CD8-positive, alpha-beta memory T cell (primary cell): ENCODE data around the gene ACTR3C. TPM values are rescaled to one million over a fixed set of nuclear protein-coding genes. Genes with fewer than 3 reads are reported as not detected.
"Not testable (repeated sequence)": the region's sequence is repeated elsewhere in the genome, so short reads cannot be mapped to it uniquely, and the experiment has no call there.

ENCODE experiments used
- CTCF ChIA-PET: fragments of 350-600 bp; sonication (Branson Sonifier 250); formaldehyde crosslinking; loops from one replicate; lab custom pipeline; 2021; ENCODE audit warnings: antibody characterized with exemption; lab: Charles Lee
- POLR2A ChIA-PET: fragments of 350-600 bp; sonication (Branson Sonifier 250); formaldehyde crosslinking; loops from one replicate; lab custom pipeline; 2021; ENCODE audit warnings: antibody characterized with exemption; lab: Charles Lee
- DNase-seq, 5 donors: peaks; one replicate each; pipeline versions ENCODE4 v3.0.0 to v3.0.0-alpha.2; 2020 to 2022; ENCODE audit warnings: mixed read lengths in 1 of 5
- H3K27ac ChIP-seq: one replicate; pipeline ENCODE4 v1.7.0; 2013; ENCODE audit warnings: low read depth, mild to moderate bottlenecking, low read length, moderate library complexity
- H3K27me3 ChIP-seq: 2 replicates; pipeline ENCODE4 v1.7.0; 2013; ENCODE audit warnings: low read length, mild to moderate bottlenecking; ENCODE audit not compliant: insufficient read depth, poor library complexity, severe bottlenecking
- H3K36me3 ChIP-seq: 2 replicates; pipeline ENCODE4 v1.7.0; 2013; ENCODE audit warnings: mild to moderate bottlenecking, low read length, moderate library complexity; ENCODE audit not compliant: insufficient read depth
- H3K4me1 ChIP-seq: 2 replicates; pipeline ENCODE4 v1.7.0; 2013; ENCODE audit warnings: mild to moderate bottlenecking, low read length, moderate library complexity; ENCODE audit not compliant: insufficient read depth
- H3K4me3 ChIP-seq: 2 replicates; pipeline ENCODE4 v1.7.0; 2013; ENCODE audit warnings: mild to moderate bottlenecking, low read length
- H3K9me3 ChIP-seq: 2 replicates; pipeline ENCODE4 v1.7.0; 2013; ENCODE audit warnings: mild to moderate bottlenecking, low read length
- H3K27ac Mint-ChIP-seq, 8 donors: one replicate each; pipeline ENCODE4 v1.8.0; 2020 to 2021; ENCODE audit warnings: mixed read lengths in 8 of 8, mild to moderate bottlenecking in 6 of 8, inconsistent platforms in 3 of 8, moderate library complexity in 3 of 8
- H3K27me3 Mint-ChIP-seq, 2 donors: one replicate each; pipeline ENCODE4 v1.8.0; 2020 to 2021; ENCODE audit warnings: mixed read lengths in 2 of 2, mild to moderate bottlenecking in 1 of 2, moderate library complexity in 1 of 2
- H3K36me3 Mint-ChIP-seq, 3 donors: one replicate each; pipeline ENCODE4 v1.8.0; 2020 to 2021; ENCODE audit warnings: mixed read lengths in 3 of 3, inconsistent platforms in 1 of 3, mild to moderate bottlenecking in 1 of 3
- H3K4me1 Mint-ChIP-seq, 3 donors: one replicate each; pipeline ENCODE4 v1.8.0; 2020 to 2021; ENCODE audit warnings: mixed read lengths in 3 of 3, inconsistent platforms in 1 of 3, mild to moderate bottlenecking in 1 of 3
- H3K4me3 Mint-ChIP-seq, 7 donors: one replicate each; pipeline ENCODE4 v1.8.0; 2020 to 2021; ENCODE audit warnings: mixed read lengths in 7 of 7, mild to moderate bottlenecking in 6 of 7, moderate library complexity in 4 of 7, inconsistent platforms in 2 of 7
- H3K9me3 Mint-ChIP-seq, 5 donors: one replicate each; pipeline ENCODE4 v1.8.0; 2020 to 2022; ENCODE audit warnings: mixed read lengths in 5 of 5, mild to moderate bottlenecking in 3 of 5, moderate library complexity in 2 of 5, inconsistent platforms in 1 of 5
- polyA plus RNA-seq: library from polyadenylated mRNA; unstranded; fragments of 300-500 nt; fragmentation: Illumina TruSeq; gene quantifications from one replicate; pipeline ENCODE4 v1.2.3, GENCODE V29; 2021
- total RNA-seq, 2 experiments: library from RNA; stranded (reverse); gene quantifications; one replicate each; pipeline ENCODE4 v1.2.3, GENCODE V29; 2021

Gene ACTR3C
- total and polyA plus RNA-seq, 3 experiments from 2014 or later = 4.5 to 6.6 (median 4.7) TPM

DNA sequence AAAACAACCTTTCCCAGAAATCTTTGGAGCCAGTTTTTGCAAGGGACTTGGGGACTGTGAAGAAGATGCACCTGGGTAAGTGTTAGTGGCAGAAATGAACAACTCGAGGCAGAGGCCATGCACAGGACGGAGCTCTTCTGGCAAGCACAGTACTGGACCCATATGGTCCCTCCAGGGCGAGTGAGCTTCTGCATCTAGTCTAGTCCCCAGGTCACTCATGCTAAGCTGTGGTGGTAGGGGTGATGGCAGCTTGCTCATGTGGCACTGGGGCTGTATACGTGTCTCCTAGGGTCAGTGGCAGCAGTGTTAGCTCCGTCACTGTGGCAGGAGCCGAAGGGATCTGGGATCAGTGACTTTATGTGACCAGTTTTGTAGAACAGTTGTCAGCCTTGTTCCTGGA is 9.5 kb downstream of the ACTR3C start:
- Histone ChIP-seq H3K36me3 (no peaks in the 10 kb centered on the region), H3K9me3 (no peaks in the 10 kb centered on the region), H3K27me3 (no peaks in the 10 kb centered on the region), H3K27ac (peak overlapping the region; percentile 90), H3K4me3 (peak overlapping the region; percentile 30), H3K4me1 (no peaks in the 10 kb centered on the region)
- H3K4me1 Mint-ChIP-seq = peaks cover 0 to 5% (median 0%) of the 10 kb centered on the region in 3 donors
- H3K36me3 Mint-ChIP-seq = peaks cover 0 to 13% (median 8%) of the 10 kb centered on the region in 3 donors
- ChIA-PET CTCF (no interaction called here), POLR2A (no interaction called here)
- no peak overlapping the region for H3K4me3 Mint-ChIP-seq
- DNase-seq = no peak
- peaks cover 0 to 1% of the 10 kb centered on the region in 2 donors for H3K27me3 Mint-ChIP-seq
- H3K9me3 Mint-ChIP-seq = no peaks in the 10 kb centered on the region
- no peak overlapping the region for H3K27ac Mint-ChIP-seq

- Mint-ChIP-seq H3K36me3 (peaks cover 0 to 13% (median 8%) of the 10 kb centered on the region in 3 donors), H3K27ac (no peak overlapping the region), H3K9me3 (no peaks in the 10 kb centered on the region), H3K4me1 (peaks cover 0 to 5% (median 0%) of the 10 kb centered on the region in 3 donors), H3K4me3 (no peak overlapping the region), H3K27me3 (peaks cover 0 to 1% of the 10 kb centered on the region in 2 donors)
- CTCF ChIA-PET = no interaction called here
- Histone ChIP-seq H3K36me3 (no peaks in the 10 kb centered on the region), H3K4me1 (no peaks in the 10 kb centered on the region), H3K27ac (peak overlapping the region; percentile 90), H3K9me3 (no peaks in the 10 kb centered on the region), H3K4me3 (peak overlapping the region; percentile 30), H3K27me3 (no peaks in the 10 kb centered on the region)
- DNase-seq = no peak
- POLR2A ChIA-PET = no interaction called here
These were observed 10.0 kb downstream of the ACTR3C start for GRCh38 chr7:150313367-150313809.

- H3K36me3 Mint-ChIP-seq, H3K9me3 Mint-ChIP-seq, H3K9me3 ChIP-seq, H3K4me1 ChIP-seq, H3K4me3 ChIP-seq, H3K27me3 Mint-ChIP-seq, H3K4me1 Mint-ChIP-seq, H3K36me3 ChIP-seq, H3K4me3 Mint-ChIP-seq, POLR2A ChIA-PET, CTCF ChIA-PET, DNase-seq, H3K27ac Mint-ChIP-seq, H3K27me3 ChIP-seq: not testable (repeated sequence)
- peak overlapping the region; percentile 90 for H3K27ac ChIP-seq
These were observed 10.5 kb downstream of the ACTR3C start for GRCh38 chr7:150312649-150313366.

GRCh38 chr7:150311711-150312110 is 11.6 kb downstream of the ACTR3C start:
- POLR2A ChIA-PET = no interaction called here

DNA sequence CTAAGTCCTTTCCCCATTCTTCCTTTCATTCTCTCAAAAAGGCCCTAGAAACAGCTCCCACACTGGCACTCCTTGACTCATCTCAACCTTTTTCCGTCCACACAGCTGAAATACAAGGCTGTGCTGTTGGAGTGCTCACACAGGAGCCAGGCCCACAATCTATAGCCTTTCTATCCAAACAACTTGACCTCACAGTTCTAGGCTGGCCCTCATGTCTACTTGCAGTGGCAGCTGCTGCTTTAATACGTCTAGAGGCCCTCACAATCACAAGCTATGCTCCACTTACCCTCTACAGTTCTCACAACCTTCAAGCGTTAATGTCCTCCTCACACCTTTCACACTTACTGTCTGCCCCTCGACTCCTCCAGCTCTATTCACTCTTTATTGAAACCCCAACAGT is 12.2 kb downstream of the ACTR3C start:
- Histone ChIP-seq H3K27ac (no peak overlapping the region), H3K27me3 (no peaks in the 10 kb centered on the region), H3K4me3 (no peak overlapping the region), H3K9me3 (no peaks in the 10 kb centered on the region), H3K36me3 (no peaks in the 10 kb centered on the region), H3K4me1 (no peaks in the 10 kb centered on the region)
- CTCF ChIA-PET = no interaction called here
- no peak for DNase-seq
- Mint-ChIP-seq H3K4me1 (peaks cover 0 to 3% (median 2%) of the 10 kb centered on the region in 3 donors), H3K27ac (no peak overlapping the region), H3K36me3 (peaks cover 0 to 5% (median 3%) of the 10 kb centered on the region in 3 donors), H3K27me3 (no peaks in the 10 kb centered on the region), H3K9me3 (no peaks in the 10 kb centered on the region), H3K4me3 (no peak overlapping the region)
- POLR2A ChIA-PET = no interaction called here

More at GRCh38 chr7:150311711-150312110, 11.6 kb downstream of the ACTR3C start:
- no peaks in the 10 kb centered on the region for H3K9me3 Mint-ChIP-seq
- H3K4me3 ChIP-seq = no peak overlapping the region
- H3K36me3 Mint-ChIP-seq = peaks cover 0 to 5% (median 3%) of the 10 kb centered on the region in 3 donors
- H3K4me3 Mint-ChIP-seq = no peak overlapping the region
- H3K9me3 ChIP-seq = no peaks in the 10 kb centered on the region
- H3K27ac ChIP-seq = peak overlapping the region; percentile 90
- DNase-seq = no peak
- no peak overlapping the region for H3K27ac Mint-ChIP-seq
- H3K4me1 Mint-ChIP-seq = peaks cover 0 to 3% (median 2%) of the 10 kb centered on the region in 3 donors
- no peaks in the 10 kb centered on the region for H3K27me3 Mint-ChIP-seq
- H3K27me3 ChIP-seq = no peaks in the 10 kb centered on the region
- no peaks in the 10 kb centered on the region for H3K36me3 ChIP-seq
- no peaks in the 10 kb centered on the region for H3K4me1 ChIP-seq
- CTCF ChIA-PET = no interaction called here

- Mint-ChIP-seq H3K36me3 (peaks cover 0 to 3% (median 0%) of the 10 kb centered on the region in 3 donors), H3K4me1 (peaks cover 0 to 3% (median 2%) of the 10 kb centered on the region in 3 donors), H3K4me3 (peak overlapping the region in 1 of 7 donors; percentile 6), H3K27ac (peak overlapping the region in 2 of 8 donors; percentile 20 to 25), H3K9me3 (no peaks in the 10 kb centered on the region), H3K27me3 (no peaks in the 10 kb centered on the region)
- ChIA-PET POLR2A (no interaction called here), CTCF (no interaction called here)
- Histone ChIP-seq H3K4me3 (no peak overlapping the region), H3K4me1 (no peaks in the 10 kb centered on the region), H3K36me3 (no peaks in the 10 kb centered on the region), H3K27me3 (no peaks in the 10 kb centered on the region), H3K9me3 (no peaks in the 10 kb centered on the region), H3K27ac (no peak overlapping the region)
- DNase-seq = no peak
These were observed 14.8 kb downstream of the ACTR3C start for GRCh38 chr7:150308575-150308974.

- Histone ChIP-seq H3K4me1 (no peaks in the 10 kb centered on the region), H3K27me3 (no peaks in the 10 kb centered on the region), H3K4me3 (no peak overlapping the region), H3K36me3 (no peaks in the 10 kb centered on the region), H3K9me3 (no peaks in the 10 kb centered on the region), H3K27ac (no peak overlapping the region)
- Mint-ChIP-seq H3K27me3 (no peaks in the 10 kb centered on the region), H3K27ac (peak overlapping the region in 1 of 8 donors; percentile 92), H3K9me3 (no peaks in the 10 kb centered on the region), H3K4me1 (peaks cover 0 to 4% (median 3%) of the 10 kb centered on the region in 3 donors), H3K4me3 (no peak overlapping the region), H3K36me3 (no peaks in the 10 kb centered on the region)
- CTCF ChIA-PET = no interaction called here
- POLR2A ChIA-PET = no interaction called here
- no peak for DNase-seq
These were observed 15.4 kb downstream of the ACTR3C start for GRCh38 chr7:150307904-150308303.

- no peaks in the 10 kb centered on the region for H3K27me3 ChIP-seq
- Mint-ChIP-seq H3K27me3 (no peaks in the 10 kb centered on the region), H3K4me1 (peaks cover 0 to 4% (median 3%) of the 10 kb centered on the region in 3 donors), H3K36me3 (no peaks in the 10 kb centered on the region), H3K27ac (no peak overlapping the region), H3K4me3 (no peak overlapping the region), H3K9me3 (no peaks in the 10 kb centered on the region)
- POLR2A ChIA-PET = no interaction called here
- H3K36me3 ChIP-seq = no peaks in the 10 kb centered on the region
- no peaks in the 10 kb centered on the region for H3K4me1 ChIP-seq
- no peak overlapping the region for H3K4me3 ChIP-seq
- no peak overlapping the region for H3K27ac ChIP-seq
- CTCF ChIA-PET = no interaction called here
- DNase-seq = no peak
- no peaks in the 10 kb centered on the region for H3K9me3 ChIP-seq
These were observed 16.2 kb downstream of the ACTR3C start for GRCh38 chr7:150307129-150307528.
